Measurements from ENCODE around the gene KRTAP2-1.
"Not testable (repeated sequence)": the region's sequence is repeated elsewhere in the genome, so short reads cannot be mapped to it uniquely, and the experiment has no call there.

The KRTAP2-1 gene

DNA sequence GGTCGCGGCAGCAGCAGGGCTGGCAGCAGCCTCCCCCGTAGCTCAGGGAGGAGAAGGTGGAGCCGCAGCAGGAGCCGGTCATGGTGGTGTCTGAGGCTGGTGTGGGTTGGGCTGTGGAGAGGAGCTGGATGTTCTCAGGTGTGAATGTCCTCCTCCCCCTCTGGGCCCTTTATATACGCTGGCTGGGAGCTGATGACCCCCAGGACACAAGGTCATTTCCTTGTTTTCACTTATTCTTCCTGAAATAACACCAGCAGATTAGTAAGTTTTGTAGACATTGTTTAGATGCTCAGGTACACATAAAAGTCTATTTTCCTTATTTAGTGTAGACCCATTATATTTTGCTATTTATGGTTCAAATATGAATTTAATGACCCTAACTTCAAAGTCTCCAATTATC, 8.0 kb upstream of the KRTAP2-1 start, which contains the start of gene KRTAP2-2:
TSS of gene KRTAP2-2 (minus strand) at position 101 of the 400 bp plus-strand sequence. CDS start at position 82, 19 bp downstream.
- not testable (repeated sequence) for DNase-seq

DNA sequence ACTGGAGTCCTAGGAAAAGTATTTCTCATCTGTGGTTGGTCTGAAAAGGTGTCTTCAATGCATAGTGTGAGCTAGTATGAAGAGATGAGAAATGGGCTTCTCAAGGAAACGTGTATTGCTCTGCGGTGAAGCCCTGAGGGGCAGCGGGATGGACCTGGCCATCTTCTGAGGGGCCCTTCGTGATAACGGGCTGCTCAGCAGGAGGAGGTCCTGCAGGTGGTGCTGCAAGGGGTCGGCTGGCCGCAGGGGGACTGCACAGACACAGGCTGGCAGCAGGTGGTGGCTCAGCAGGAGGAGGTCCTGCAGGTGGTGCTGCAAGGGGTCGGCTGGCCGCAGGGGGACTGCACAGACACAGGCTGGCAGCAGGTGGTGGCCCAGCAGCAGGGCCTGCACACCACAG, 7.4 kb upstream of the KRTAP2-1 start:
- not testable (repeated sequence) for DNase-seq

DNA sequence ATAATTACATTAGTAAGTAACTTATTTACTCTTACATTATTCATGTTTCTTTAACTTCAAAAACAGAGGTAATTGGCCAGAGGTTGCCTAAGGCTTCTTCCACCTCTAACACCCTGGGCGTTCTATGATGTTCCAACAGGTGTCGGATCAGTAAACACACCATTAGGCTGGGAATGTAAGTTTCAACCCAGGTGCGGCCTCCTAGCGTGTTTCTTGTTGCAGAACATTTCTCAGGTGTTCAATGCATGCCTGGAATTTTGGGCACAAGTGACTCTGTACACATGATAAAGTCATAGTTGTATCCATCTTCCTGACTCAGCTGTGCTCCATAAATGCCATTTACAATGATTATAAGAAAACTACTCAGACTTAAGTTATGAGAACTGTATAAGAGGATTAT, 6.9 kb upstream of the KRTAP2-1 start:
- DNase-seq, result no peak

DNA sequence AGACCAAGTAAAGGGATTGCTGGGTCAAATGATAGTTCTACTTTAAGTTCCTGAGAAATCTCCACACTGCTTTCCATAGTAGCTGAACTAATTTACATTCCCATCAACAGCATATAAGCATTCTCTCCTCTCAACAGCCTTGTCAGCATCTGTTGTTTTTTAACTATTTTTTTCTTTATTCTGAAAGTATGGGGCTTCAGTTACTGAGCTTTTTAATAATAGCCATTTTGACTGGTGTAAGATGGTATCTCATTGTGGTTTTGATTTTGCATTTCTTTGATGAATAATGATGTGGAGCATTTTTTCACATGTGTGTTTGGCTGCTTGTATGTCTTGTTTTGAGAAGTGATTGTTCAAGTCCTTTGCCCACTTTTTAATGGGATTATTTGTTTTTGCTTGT, 5.5 kb upstream of the KRTAP2-1 start:
- no peak for DNase-seq

GRCh38 chr17:41049110-41049509, 2.0 kb upstream of the KRTAP2-1 start:
- no peak for DNase-seq

GRCh38 chr17:41048441-41048840, 1.3 kb upstream of the KRTAP2-1 start:
- no peak for DNase-seq

GRCh38 chr17:41042953-41043352, 4.2 kb downstream of the KRTAP2-1 start:
- no peak for DNase-seq

GRCh38 chr17:41040783-41041571, 6.1 kb downstream of the KRTAP2-1 start, which contains the start of gene KRTAP1-1:
TSS of gene KRTAP1-1 (minus strand) at chr17:41041450. CDS start at chr17:41041397, 53 bp downstream.
- not testable (repeated sequence) for DNase-seq

GRCh38 chr17:41037853-41038350, 9.2 kb downstream of the KRTAP2-1 start:
- DNase-seq, result no peak

DNA sequence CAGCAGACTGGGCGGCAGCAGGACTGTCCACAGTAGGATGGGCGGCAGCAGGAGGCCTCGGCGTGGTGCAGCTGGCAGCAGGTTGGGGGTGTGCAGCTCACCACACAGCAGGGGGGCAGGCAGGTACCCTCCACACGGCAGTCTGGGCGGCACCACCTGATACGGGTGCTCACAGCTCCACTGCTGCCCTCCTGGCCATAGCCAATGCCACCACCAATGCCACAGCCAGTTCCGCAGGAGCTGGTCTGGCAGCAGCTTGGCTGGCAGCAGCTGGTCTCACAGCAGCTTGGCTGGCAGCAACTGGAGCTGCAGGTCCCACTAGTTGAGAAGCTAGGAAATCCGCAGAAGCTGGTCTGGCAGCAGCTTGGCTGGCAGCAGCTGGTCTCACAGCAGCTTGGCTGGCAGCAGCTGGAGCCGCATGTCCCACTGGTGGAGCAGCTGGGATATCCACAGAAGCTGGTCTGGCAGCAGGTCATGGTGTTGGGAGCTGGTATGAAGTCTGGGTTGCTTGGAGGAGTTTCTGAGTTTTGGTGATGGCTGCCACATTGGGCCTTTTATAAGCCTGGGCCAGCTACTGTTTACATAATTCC, 12.7 kb downstream of the KRTAP2-1 start, which contains the start of gene KRTAP1-3:
TSS of gene KRTAP1-3 (minus strand) at position 529 of the 590 bp plus-strand sequence. CDS start at position 476, 53 bp downstream.
- DNase-seq, result peak; percentile 42

GRCh38 chr17:41029633-41030245, 17.4 kb downstream of the KRTAP2-1 start, which contains the start of gene KRTAP1-4:
TSS of gene KRTAP1-4 (minus strand) at chr17:41030195. CDS start at chr17:41030078, 117 bp downstream.
- DNase-seq, result no peak

DNA sequence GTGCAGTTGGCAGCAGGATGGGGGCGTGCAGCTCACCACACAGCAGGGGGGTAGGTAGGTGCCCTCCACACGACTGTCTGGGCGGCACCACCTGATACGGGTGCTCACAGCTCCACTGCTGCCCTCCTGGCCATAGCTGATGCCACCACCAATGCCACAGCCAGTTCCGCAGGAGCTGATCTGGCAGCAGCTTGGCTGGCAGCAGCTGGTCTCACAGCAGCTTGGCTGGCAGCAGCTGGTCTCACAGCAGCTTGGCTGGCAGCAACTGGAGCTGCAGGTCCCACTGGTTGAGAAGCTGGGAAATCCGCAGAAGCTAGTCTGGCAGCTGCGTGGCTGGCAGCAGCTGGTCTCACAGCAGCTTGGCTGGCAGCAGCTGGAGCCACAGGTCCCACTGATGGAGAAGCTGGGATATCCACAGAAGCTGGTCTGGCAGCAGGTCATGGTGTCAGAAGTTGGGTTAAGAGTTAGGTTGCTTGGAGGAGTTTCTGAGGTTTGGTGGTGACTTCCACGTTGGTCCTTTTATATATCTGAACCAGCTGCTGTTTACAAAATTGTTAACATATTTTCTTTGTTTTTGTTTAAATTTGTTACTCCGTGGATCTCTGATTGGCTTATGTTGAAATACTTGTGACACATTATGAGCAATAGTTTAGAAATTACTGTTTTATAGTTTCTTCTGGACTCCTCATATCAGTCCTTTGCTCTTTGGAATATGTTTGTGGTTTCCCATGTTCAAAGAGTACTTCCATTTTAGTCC, 20.2 kb downstream of the KRTAP2-1 start, which contains the start of gene KRTAP1-5:
TSS of gene KRTAP1-5 (minus strand) at position 494 of the 757 bp plus-strand sequence. CDS start at position 441, 53 bp downstream.
- DNase-seq, result no peak

GRCh38 chr17:41024697-41025096, 22.4 kb downstream of the KRTAP2-1 start:
- no peak for DNase-seq

DNA sequence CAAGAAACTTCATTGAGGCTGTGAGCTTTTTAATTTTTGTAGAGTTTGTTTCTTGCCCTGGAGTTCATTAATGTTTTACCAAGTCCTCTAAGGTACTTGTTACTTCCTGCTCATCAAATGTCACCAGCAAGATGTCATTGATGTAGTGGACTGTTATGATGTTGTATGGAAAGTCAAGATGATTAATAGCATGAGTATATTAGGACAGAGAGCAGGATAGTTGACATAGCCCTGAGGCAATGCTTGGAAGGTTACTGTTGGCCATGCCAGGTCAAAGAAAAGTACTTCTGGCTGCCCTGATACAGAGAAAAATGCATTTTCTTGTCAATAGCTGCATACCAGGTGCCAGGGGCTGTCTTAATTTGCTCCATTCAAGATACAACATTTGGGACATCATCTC, 26.8 kb downstream of the KRTAP2-1 start:
- DNase-seq, result no peak

DNA sequence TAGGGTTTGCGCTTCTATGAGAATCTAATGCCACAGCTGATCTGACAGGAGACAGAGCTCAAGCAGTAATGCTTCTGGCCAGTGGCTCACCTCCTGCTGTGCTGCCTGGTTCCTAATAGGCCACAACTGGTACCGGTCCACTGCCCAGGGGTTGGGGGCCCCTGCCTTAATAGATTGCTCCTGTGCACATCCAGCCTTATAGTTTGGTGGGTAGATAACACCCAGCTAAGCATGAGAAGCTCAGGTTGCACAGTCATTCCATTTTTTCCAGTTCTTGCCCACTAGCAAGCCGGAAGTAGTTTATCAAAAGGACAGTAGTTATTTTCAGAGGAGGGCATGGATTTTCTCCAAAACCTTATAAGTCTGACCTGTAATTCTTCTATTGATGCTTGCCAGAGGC, 27.7 kb downstream of the KRTAP2-1 start:
- DNase-seq, result no peak

DNA sequence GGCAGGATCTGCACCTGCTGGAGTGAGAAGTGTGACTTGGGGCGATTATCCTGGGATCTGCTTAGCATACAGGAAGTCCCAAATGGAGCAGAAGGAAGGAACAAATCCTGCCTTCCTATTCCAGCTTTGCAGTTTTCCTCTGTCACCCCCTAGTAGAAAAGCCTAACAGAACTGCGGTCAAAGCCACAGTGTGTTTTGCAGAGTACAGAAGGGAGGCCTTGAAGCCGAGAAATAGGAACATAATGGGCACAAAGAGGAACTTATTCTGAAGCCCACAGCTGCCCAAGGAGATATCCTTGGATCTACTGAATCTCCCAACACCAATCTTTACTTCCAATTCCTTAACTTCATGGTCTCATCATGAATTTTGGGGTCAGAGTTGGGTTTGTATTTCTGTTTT, 28.6 kb downstream of the KRTAP2-1 start:
- no peak for DNase-seq

GRCh38 chr17:41016578-41017215, 30.4 kb downstream of the KRTAP2-1 start:
- no peak for DNase-seq

- DNase-seq, result no peak
These were observed 31.7 kb downstream of the KRTAP2-1 start for GRCh38 chr17:41015454-41015853.

- DNase-seq, result no peak
These were observed 33.5 kb downstream of the KRTAP2-1 start for GRCh38 chr17:41013606-41014005.

DNA sequence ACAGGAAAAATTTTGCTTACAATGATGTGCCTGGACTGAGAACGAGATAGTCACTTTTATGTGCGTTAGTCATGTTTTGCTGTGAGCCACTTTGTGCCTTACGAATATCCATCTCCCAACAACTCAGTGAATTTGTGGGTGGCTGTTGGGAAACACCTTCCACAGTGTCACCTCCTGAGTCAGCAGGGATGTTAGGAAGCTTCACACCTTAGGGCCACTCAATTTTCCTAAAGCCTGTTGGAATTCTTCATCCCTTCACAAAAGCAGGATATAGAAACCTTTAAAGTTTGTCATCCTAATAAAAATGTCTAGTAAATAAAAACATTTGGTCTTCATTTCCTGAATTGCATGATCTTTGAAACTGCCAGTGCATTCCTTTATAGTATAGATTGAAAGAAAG, 33.9 kb downstream of the KRTAP2-1 start:
- DNase-seq, result no peak

DNA sequence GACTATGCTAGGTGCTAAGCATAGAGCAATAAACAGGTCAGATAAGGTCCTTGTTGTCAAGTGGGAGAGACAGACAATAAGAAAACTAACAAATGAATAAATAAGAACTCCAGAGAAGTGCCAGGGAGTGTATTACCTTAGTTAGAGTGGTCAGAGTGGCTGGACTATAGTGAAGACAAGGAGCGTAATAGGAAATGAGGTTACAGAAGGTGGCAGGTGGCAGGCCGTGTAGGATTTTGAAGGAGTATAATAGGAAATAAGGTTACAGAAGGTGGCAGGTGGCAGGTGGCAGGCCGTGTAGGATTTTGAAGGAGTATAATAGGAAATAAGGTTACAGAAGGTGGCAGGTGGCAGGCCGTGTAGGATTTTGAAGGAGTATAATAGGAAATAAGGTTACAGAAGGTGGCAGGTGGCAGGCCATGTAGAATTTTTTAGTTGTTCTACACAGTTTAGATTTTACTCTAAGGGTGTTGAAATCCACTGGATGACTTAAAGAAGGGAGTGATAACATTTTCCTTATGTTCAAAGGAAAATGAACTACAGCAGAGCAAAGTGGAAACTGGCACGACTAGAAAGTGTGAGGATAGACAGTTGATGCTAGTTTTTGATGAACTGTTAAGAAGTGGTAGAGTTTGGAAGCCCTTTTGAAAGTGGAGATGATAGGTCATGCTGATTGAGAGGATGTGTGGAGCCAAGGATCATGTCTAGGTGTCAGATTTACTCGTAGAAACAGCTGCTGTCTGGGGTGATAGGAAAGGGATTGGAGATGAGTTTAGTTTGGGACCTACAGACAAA, 34.6 kb downstream of the KRTAP2-1 start:
- peak; percentile 39 for DNase-seq

Measured in NCI-H510A treated with DMSO at 0.1 percent for 48 hours (cell line).